Measurements from ENCODE around the gene CD164. TPM values are rescaled to one million over a fixed set of nuclear protein-coding genes. Genes with fewer than 3 reads are reported as not detected.
A peak's percentile ranks its signal among the peaks of the same experiment; 100 is the strongest.

Gene CD164
- 83.0 and 175 TPM in 2 replicates for total RNA-seq (2014; rRNA removed; shearing (Covaris generic); ENCODE audit: low replicate concordance)

GRCh38 chr6:109381747-109382575, at the start of gene CD164:
CD164 (minus strand) TSS chr6:109382467; CDS start chr6:109382378, 89 bp downstream.
- DNase-seq = peak; percentile 97
- peaks cover 20% of the 10 kb centered on the region; the same call in 1 of the 2 replicates for H3K36me3 ChIP-seq (ENCODE audit: insufficient read depth, low read length)
- H3K4me3 ChIP-seq (ENCODE audit: low read length) = peak within 1 kb of the TSS; percentile 85
- peak within 1 kb of the TSS; percentile 87 for H3K27ac ChIP-seq (ENCODE audit: low read length)
- H3K9ac ChIP-seq (ENCODE audit: low read length) = peak within 1 kb of the TSS; percentile 95
- H3K27me3 ChIP-seq (ENCODE audit: low read length) = no peaks in the 10 kb centered on the region; the same call in 1 of the 2 replicates
- H2AFZ ChIP-seq (ENCODE audit: low read length) = peak within 1 kb of the TSS; percentile 78
- peaks cover 52% of the 10 kb centered on the region for H3K79me2 ChIP-seq (ENCODE audit: low read length)
- peak within 1 kb of the TSS; percentile 81 for H3K4me2 ChIP-seq (ENCODE audit: low read depth, low read length, poor library complexity, severe bottlenecking)
- no peaks in the 10 kb centered on the region for H3K9me2 ChIP-seq (replicated peaks; ENCODE audit: insufficient read depth, low read length)
- H4K20me1 ChIP-seq (ENCODE audit: insufficient read depth, low read depth, low read length) = peaks cover 21% of the 10 kb centered on the region; the same call in 1 of the 2 replicates
- no peaks in the 10 kb centered on the region for H3K9me3 ChIP-seq (ENCODE audit: low read length)
- H3K4me1 ChIP-seq (ENCODE audit: low read length) = peaks cover 23% of the 10 kb centered on the region

GRCh38 chr6:109429496-109429895, 47.2 kb upstream of the CD164 start:
- H3K9me3 ChIP-seq (ENCODE audit: low read length) = no peaks in the 10 kb centered on the region
- no peak overlapping the region for H3K27ac ChIP-seq (ENCODE audit: low read length)
- H3K9me2 ChIP-seq (replicated peaks; ENCODE audit: insufficient read depth, low read length) = no peaks in the 10 kb centered on the region
- DNase-seq = no peak
- H3K79me2 ChIP-seq (ENCODE audit: low read length) = no peaks in the 10 kb centered on the region
- H3K36me3 ChIP-seq (ENCODE audit: insufficient read depth, low read length) = no peaks in the 10 kb centered on the region
- H3K9ac ChIP-seq (ENCODE audit: low read length) = no peak overlapping the region
- no peaks in the 10 kb centered on the region for H3K4me1 ChIP-seq (ENCODE audit: low read length)
- no peak overlapping the region for H3K4me3 ChIP-seq (ENCODE audit: low read length)
- H3K27me3 ChIP-seq (ENCODE audit: low read length) = no peaks in the 10 kb centered on the region
- H2AFZ ChIP-seq (ENCODE audit: low read length) = no peak overlapping the region
- H4K20me1 ChIP-seq (ENCODE audit: insufficient read depth, low read depth, low read length) = no peaks in the 10 kb centered on the region
- H3K4me2 ChIP-seq (ENCODE audit: low read depth, low read length, poor library complexity, severe bottlenecking) = no peak overlapping the region

- no peak overlapping the region for H3K4me3 ChIP-seq (ENCODE audit: low read length)
- H3K9me2 ChIP-seq (replicated peaks; ENCODE audit: insufficient read depth, low read length) = no peaks in the 10 kb centered on the region
- H3K4me2 ChIP-seq (ENCODE audit: low read depth, low read length, poor library complexity, severe bottlenecking) = no peak overlapping the region
- H3K27me3 ChIP-seq (ENCODE audit: low read length) = no peaks in the 10 kb centered on the region
- H3K4me1 ChIP-seq (ENCODE audit: low read length) = no peaks in the 10 kb centered on the region
- no peaks in the 10 kb centered on the region for H4K20me1 ChIP-seq (ENCODE audit: insufficient read depth, low read depth, low read length)
- no peak overlapping the region for H2AFZ ChIP-seq (ENCODE audit: low read length)
- H3K79me2 ChIP-seq (ENCODE audit: low read length) = no peaks in the 10 kb centered on the region
- H3K36me3 ChIP-seq (ENCODE audit: insufficient read depth, low read length) = no peaks in the 10 kb centered on the region
- H3K9me3 ChIP-seq (ENCODE audit: low read length) = no peaks in the 10 kb centered on the region
- DNase-seq = no peak
- H3K9ac ChIP-seq (ENCODE audit: low read length) = no peak overlapping the region
- no peak overlapping the region for H3K27ac ChIP-seq (ENCODE audit: low read length)
Measured at GRCh38 chr6:109428889-109429477, 46.7 kb upstream of the CD164 start.

- H2AFZ ChIP-seq (ENCODE audit: low read length) = no peak overlapping the region
Measured at GRCh38 chr6:109424946-109425345, 42.7 kb upstream of the CD164 start.

GRCh38 chr6:109421184-109421583, 38.9 kb upstream of the CD164 start:
- no peaks in the 10 kb centered on the region for H3K27me3 ChIP-seq (ENCODE audit: low read length)
- H3K79me2 ChIP-seq (ENCODE audit: low read length) = no peaks in the 10 kb centered on the region
- H3K9me2 ChIP-seq (replicated peaks; ENCODE audit: insufficient read depth, low read length) = no peaks in the 10 kb centered on the region
- no peaks in the 10 kb centered on the region for H3K36me3 ChIP-seq (ENCODE audit: insufficient read depth, low read length)
- no peak overlapping the region for H3K4me3 ChIP-seq (ENCODE audit: low read length)
- no peaks in the 10 kb centered on the region for H3K4me1 ChIP-seq (ENCODE audit: low read length)
- DNase-seq = no peak
- no peak overlapping the region for H3K27ac ChIP-seq (ENCODE audit: low read length)
- H3K9me3 ChIP-seq (ENCODE audit: low read length) = no peaks in the 10 kb centered on the region
- no peak overlapping the region for H3K9ac ChIP-seq (ENCODE audit: low read length)
- no peak overlapping the region for H2AFZ ChIP-seq (ENCODE audit: low read length)
- no peak overlapping the region for H3K4me2 ChIP-seq (ENCODE audit: low read depth, low read length, poor library complexity, severe bottlenecking)
- H4K20me1 ChIP-seq (ENCODE audit: insufficient read depth, low read depth, low read length) = no peaks in the 10 kb centered on the region

More at GRCh38 chr6:109424946-109425345, 42.7 kb upstream of the CD164 start:
- Histone ChIP-seq H3K27me3 (ENCODE audit: low read length) (no peaks in the 10 kb centered on the region), H3K36me3 (ENCODE audit: insufficient read depth, low read length) (no peaks in the 10 kb centered on the region), H3K4me2 (ENCODE audit: low read depth, low read length, poor library complexity, severe bottlenecking) (no peak overlapping the region), H3K9ac (ENCODE audit: low read length) (no peak overlapping the region), H3K27ac (ENCODE audit: low read length) (no peak overlapping the region), H3K4me1 (ENCODE audit: low read length) (no peaks in the 10 kb centered on the region), H3K79me2 (ENCODE audit: low read length) (no peaks in the 10 kb centered on the region), H4K20me1 (ENCODE audit: insufficient read depth, low read depth, low read length) (no peaks in the 10 kb centered on the region), H3K4me3 (ENCODE audit: low read length) (no peak overlapping the region), H3K9me2 (replicated peaks; ENCODE audit: insufficient read depth, low read length) (no peaks in the 10 kb centered on the region), H3K9me3 (ENCODE audit: low read length) (no peaks in the 10 kb centered on the region)
- DNase-seq = no peak

- no peaks in the 10 kb centered on the region for H3K9me2 ChIP-seq (replicated peaks; ENCODE audit: insufficient read depth, low read length)
- no peaks in the 10 kb centered on the region for H4K20me1 ChIP-seq (ENCODE audit: insufficient read depth, low read depth, low read length)
- H3K4me2 ChIP-seq (ENCODE audit: low read depth, low read length, poor library complexity, severe bottlenecking) = no peak overlapping the region
- no peaks in the 10 kb centered on the region for H3K79me2 ChIP-seq (ENCODE audit: low read length)
- H3K36me3 ChIP-seq (ENCODE audit: insufficient read depth, low read length) = no peaks in the 10 kb centered on the region
- no peak for DNase-seq
- H3K9me3 ChIP-seq (ENCODE audit: low read length) = no peaks in the 10 kb centered on the region
- no peaks in the 10 kb centered on the region for H3K27me3 ChIP-seq (ENCODE audit: low read length)
- no peak overlapping the region for H3K9ac ChIP-seq (ENCODE audit: low read length)
- no peak overlapping the region for H3K27ac ChIP-seq (ENCODE audit: low read length)
- no peak overlapping the region for H3K4me3 ChIP-seq (ENCODE audit: low read length)
- H2AFZ ChIP-seq (ENCODE audit: low read length) = no peak overlapping the region
- no peaks in the 10 kb centered on the region for H3K4me1 ChIP-seq (ENCODE audit: low read length)
Measured at GRCh38 chr6:109420751-109421150, 38.5 kb upstream of the CD164 start.

GRCh38 chr6:109417646-109418045, 35.4 kb upstream of the CD164 start:
- Histone ChIP-seq H2AFZ (ENCODE audit: low read length) (no peak overlapping the region), H3K9me2 (replicated peaks; ENCODE audit: insufficient read depth, low read length) (no peaks in the 10 kb centered on the region), H3K4me1 (ENCODE audit: low read length) (no peaks in the 10 kb centered on the region), H3K9me3 (ENCODE audit: low read length) (no peaks in the 10 kb centered on the region), H3K27ac (ENCODE audit: low read length) (no peak overlapping the region), H3K9ac (ENCODE audit: low read length) (no peak overlapping the region), H3K27me3 (ENCODE audit: low read length) (no peaks in the 10 kb centered on the region), H4K20me1 (ENCODE audit: insufficient read depth, low read depth, low read length) (no peaks in the 10 kb centered on the region), H3K4me2 (ENCODE audit: low read depth, low read length, poor library complexity, severe bottlenecking) (no peak overlapping the region), H3K79me2 (ENCODE audit: low read length) (no peaks in the 10 kb centered on the region), H3K36me3 (ENCODE audit: insufficient read depth, low read length) (no peaks in the 10 kb centered on the region), H3K4me3 (ENCODE audit: low read length) (no peak overlapping the region)
- no peak for DNase-seq

GRCh38 chr6:109411034-109411433, 28.8 kb upstream of the CD164 start:
- no peak overlapping the region for H3K4me2 ChIP-seq (ENCODE audit: low read depth, low read length, poor library complexity, severe bottlenecking)
- no peak overlapping the region for H2AFZ ChIP-seq (ENCODE audit: low read length)
- H3K9me3 ChIP-seq (ENCODE audit: low read length) = no peaks in the 10 kb centered on the region
- H3K79me2 ChIP-seq (ENCODE audit: low read length) = no peaks in the 10 kb centered on the region
- H3K9ac ChIP-seq (ENCODE audit: low read length) = no peak overlapping the region
- H3K9me2 ChIP-seq (replicated peaks; ENCODE audit: insufficient read depth, low read length) = no peaks in the 10 kb centered on the region
- no peak overlapping the region for H3K27ac ChIP-seq (ENCODE audit: low read length)
- no peaks in the 10 kb centered on the region for H3K27me3 ChIP-seq (ENCODE audit: low read length)
- no peak for DNase-seq
- H3K4me3 ChIP-seq (ENCODE audit: low read length) = no peak overlapping the region
- no peaks in the 10 kb centered on the region for H3K4me1 ChIP-seq (ENCODE audit: low read length)
- H3K36me3 ChIP-seq (ENCODE audit: insufficient read depth, low read length) = no peaks in the 10 kb centered on the region
- no peaks in the 10 kb centered on the region for H4K20me1 ChIP-seq (ENCODE audit: insufficient read depth, low read depth, low read length)
